CD8-positive, alpha-beta memory T cell (primary cell): ENCODE data around the gene ZFAND3. TPM values are rescaled to one million over a fixed set of nuclear protein-coding genes. Genes with fewer than 3 reads are reported as not detected.
A peak's percentile ranks its signal among the peaks of the same experiment; 100 is the strongest.
"Not testable (repeated sequence)": the region's sequence is repeated elsewhere in the genome, so short reads cannot be mapped to it uniquely, and the experiment has no call there.

Experiments
- CTCF ChIA-PET: fragments of 350-600 bp; sonication (Branson Sonifier 250); formaldehyde crosslinking; loops from one replicate; lab custom pipeline; 2021; ENCODE audit warnings: antibody characterized with exemption; lab: Charles Lee
- POLR2A ChIA-PET: fragments of 350-600 bp; sonication (Branson Sonifier 250); formaldehyde crosslinking; loops from one replicate; lab custom pipeline; 2021; ENCODE audit warnings: antibody characterized with exemption; lab: Charles Lee
- DNase-seq, 5 donors: peaks; one replicate each; pipeline versions ENCODE4 v3.0.0 to v3.0.0-alpha.2; 2020 to 2022; ENCODE audit warnings: mixed read lengths in 1 of 5
- H3K27ac ChIP-seq: one replicate; pipeline ENCODE4 v1.7.0; 2013; ENCODE audit warnings: low read depth, mild to moderate bottlenecking, low read length, moderate library complexity
- H3K27me3 ChIP-seq: 2 replicates; pipeline ENCODE4 v1.7.0; 2013; ENCODE audit warnings: low read length, mild to moderate bottlenecking; ENCODE audit not compliant: insufficient read depth, poor library complexity, severe bottlenecking
- H3K36me3 ChIP-seq: 2 replicates; pipeline ENCODE4 v1.7.0; 2013; ENCODE audit warnings: mild to moderate bottlenecking, low read length, moderate library complexity; ENCODE audit not compliant: insufficient read depth
- H3K4me1 ChIP-seq: 2 replicates; pipeline ENCODE4 v1.7.0; 2013; ENCODE audit warnings: mild to moderate bottlenecking, low read length, moderate library complexity; ENCODE audit not compliant: insufficient read depth
- H3K4me3 ChIP-seq: 2 replicates; pipeline ENCODE4 v1.7.0; 2013; ENCODE audit warnings: mild to moderate bottlenecking, low read length
- H3K9me3 ChIP-seq: 2 replicates; pipeline ENCODE4 v1.7.0; 2013; ENCODE audit warnings: mild to moderate bottlenecking, low read length
- H3K27ac Mint-ChIP-seq, 8 donors: one replicate each; pipeline ENCODE4 v1.8.0; 2020 to 2021; ENCODE audit warnings: mixed read lengths in 8 of 8, mild to moderate bottlenecking in 6 of 8, inconsistent platforms in 3 of 8, moderate library complexity in 3 of 8
- H3K27me3 Mint-ChIP-seq, 2 donors: one replicate each; pipeline ENCODE4 v1.8.0; 2020 to 2021; ENCODE audit warnings: mixed read lengths in 2 of 2, mild to moderate bottlenecking in 1 of 2, moderate library complexity in 1 of 2
- H3K36me3 Mint-ChIP-seq, 3 donors: one replicate each; pipeline ENCODE4 v1.8.0; 2020 to 2021; ENCODE audit warnings: mixed read lengths in 3 of 3, inconsistent platforms in 1 of 3, mild to moderate bottlenecking in 1 of 3
- H3K4me1 Mint-ChIP-seq, 3 donors: one replicate each; pipeline ENCODE4 v1.8.0; 2020 to 2021; ENCODE audit warnings: mixed read lengths in 3 of 3, inconsistent platforms in 1 of 3, mild to moderate bottlenecking in 1 of 3
- H3K4me3 Mint-ChIP-seq, 7 donors: one replicate each; pipeline ENCODE4 v1.8.0; 2020 to 2021; ENCODE audit warnings: mixed read lengths in 7 of 7, mild to moderate bottlenecking in 6 of 7, moderate library complexity in 4 of 7, inconsistent platforms in 2 of 7
- H3K9me3 Mint-ChIP-seq, 5 donors: one replicate each; pipeline ENCODE4 v1.8.0; 2020 to 2022; ENCODE audit warnings: mixed read lengths in 5 of 5, mild to moderate bottlenecking in 3 of 5, moderate library complexity in 2 of 5, inconsistent platforms in 1 of 5
- polyA plus RNA-seq: library from polyadenylated mRNA; unstranded; fragments of 300-500 nt; fragmentation: Illumina TruSeq; gene quantifications from one replicate; pipeline ENCODE4 v1.2.3, GENCODE V29; 2021
- total RNA-seq, 2 experiments: library from RNA; stranded (reverse); gene quantifications; one replicate each; pipeline ENCODE4 v1.2.3, GENCODE V29; 2021

The ZFAND3 gene
- total and polyA plus RNA-seq, 3 experiments from 2014 or later: 5.2 to 29.4 (median 29.1) TPM

DNA sequence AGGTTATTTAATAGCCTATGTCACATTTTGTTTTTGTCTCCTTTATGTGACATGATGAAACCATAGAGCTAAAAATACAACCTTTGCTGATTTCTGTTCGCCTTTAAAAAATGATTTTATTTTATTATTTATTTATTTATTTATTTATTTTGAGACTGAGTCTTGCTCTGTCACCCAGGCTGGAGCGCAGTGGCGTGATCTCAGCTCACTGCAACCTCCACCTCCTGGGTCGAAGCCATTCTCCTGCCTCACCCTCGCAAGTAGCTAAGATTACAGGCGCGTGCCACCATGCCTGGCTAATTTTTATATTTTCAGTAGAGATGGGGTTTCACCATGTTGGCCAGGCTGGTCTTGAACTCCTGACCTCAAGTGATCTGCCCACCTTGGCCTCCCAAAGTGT is 173.7 kb downstream of the ZFAND3 start:
- POLR2A ChIA-PET, H3K9me3 ChIP-seq, H3K4me3 Mint-ChIP-seq, H3K27me3 Mint-ChIP-seq, H3K27ac Mint-ChIP-seq, H3K27ac ChIP-seq, H3K9me3 Mint-ChIP-seq, H3K36me3 Mint-ChIP-seq, H3K36me3 ChIP-seq, H3K4me1 ChIP-seq, H3K27me3 ChIP-seq, H3K4me3 ChIP-seq, DNase-seq: not testable (repeated sequence)
- H3K4me1 Mint-ChIP-seq: peaks cover 50 to 68% (median 53%) of the 10 kb centered on the region in 3 donors
- CTCF ChIA-PET: interaction anchor here (1.2 to 1.4 kb wide), 2 partner anchors 9 to 10 kb away, joined by 3 read pairs; no protein-coding TSS in a partner anchor

DNA sequence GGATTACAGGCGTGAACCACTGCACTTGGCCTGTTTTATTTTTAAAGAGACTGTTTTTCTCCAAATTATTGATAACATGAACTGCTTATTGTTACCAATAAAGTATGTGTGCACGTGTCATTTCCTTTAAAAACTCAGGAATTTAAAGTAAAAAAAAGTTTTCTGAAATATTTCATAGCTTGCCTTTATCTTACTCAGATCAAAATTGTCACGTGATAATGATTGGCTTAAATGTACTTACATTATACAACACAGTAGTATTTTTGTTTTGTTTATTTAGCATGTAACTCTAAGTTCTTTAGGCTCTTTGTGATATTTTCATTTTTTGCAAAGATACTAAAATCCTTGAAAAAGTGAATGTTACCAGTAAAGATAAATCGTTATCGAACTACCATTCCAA is 174.1 kb downstream of the ZFAND3 start:
- H3K27ac ChIP-seq: no peak overlapping the region
- H3K27ac Mint-ChIP-seq: no peak overlapping the region
- DNase-seq: no peak
- no peaks in the 10 kb centered on the region for H3K27me3 ChIP-seq
- ChIA-PET POLR2A (no interaction called here), CTCF (interaction anchor here (1.2 to 1.4 kb wide), 2 partner anchors 9 to 11 kb away, joined by 3 read pairs; no protein-coding TSS in a partner anchor)
- no peaks in the 10 kb centered on the region for H3K4me1 ChIP-seq
- H3K4me1 Mint-ChIP-seq: peaks cover 49 to 65% (median 50%) of the 10 kb centered on the region in 3 donors
- H3K4me3 ChIP-seq: no peak overlapping the region
- H3K27me3 Mint-ChIP-seq: no peaks in the 10 kb centered on the region
- no peak overlapping the region for H3K4me3 Mint-ChIP-seq
- peaks cover 0 to 10% (median 0%) of the 10 kb centered on the region in 3 donors for H3K36me3 Mint-ChIP-seq
- H3K36me3 ChIP-seq: no peaks in the 10 kb centered on the region
- H3K9me3 Mint-ChIP-seq: peaks cover 0 to 3% (median 2%) of the 10 kb centered on the region in 5 donors
- no peaks in the 10 kb centered on the region for H3K9me3 ChIP-seq

DNA sequence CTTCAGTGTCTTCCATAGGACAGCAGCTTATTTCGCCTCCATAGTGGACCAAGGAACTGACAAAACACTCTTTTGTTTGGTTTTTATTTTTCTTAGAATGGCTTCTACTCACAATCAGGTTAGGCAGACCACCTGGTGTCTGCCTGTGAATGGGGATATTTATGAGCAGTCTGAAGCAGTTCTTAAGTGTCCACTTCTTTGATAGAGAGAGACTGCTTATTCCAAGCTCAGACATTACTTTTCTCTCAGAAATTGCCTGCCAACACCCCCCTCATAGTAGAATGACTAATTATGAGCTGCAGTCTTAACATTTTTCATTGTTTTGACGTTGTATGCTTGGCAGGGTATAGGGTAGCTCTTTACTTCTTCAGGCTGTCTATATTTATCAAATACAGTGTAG is 174.7 kb downstream of the ZFAND3 start:
- ChIA-PET POLR2A (no interaction called here), CTCF (interaction anchor here (1.2 to 1.4 kb wide), 2 partner anchors 10 to 11 kb away, joined by 3 read pairs; no protein-coding TSS in a partner anchor)
- Mint-ChIP-seq H3K36me3 (peaks cover 0 to 10% (median 0%) of the 10 kb centered on the region in 3 donors), H3K4me1 (peaks cover 46 to 62% (median 50%) of the 10 kb centered on the region in 3 donors), H3K27ac (no peak overlapping the region), H3K4me3 (no peak overlapping the region), H3K27me3 (no peaks in the 10 kb centered on the region), H3K9me3 (peaks cover 0 to 3% (median 2%) of the 10 kb centered on the region in 5 donors)
- no peaks in the 10 kb centered on the region for H3K4me1 ChIP-seq
- H3K27me3 ChIP-seq: no peaks in the 10 kb centered on the region
- H3K36me3 ChIP-seq: no peaks in the 10 kb centered on the region
- no peaks in the 10 kb centered on the region for H3K9me3 ChIP-seq
- no peak overlapping the region for H3K27ac ChIP-seq
- DNase-seq: no peak
- H3K4me3 ChIP-seq: no peak overlapping the region

DNA sequence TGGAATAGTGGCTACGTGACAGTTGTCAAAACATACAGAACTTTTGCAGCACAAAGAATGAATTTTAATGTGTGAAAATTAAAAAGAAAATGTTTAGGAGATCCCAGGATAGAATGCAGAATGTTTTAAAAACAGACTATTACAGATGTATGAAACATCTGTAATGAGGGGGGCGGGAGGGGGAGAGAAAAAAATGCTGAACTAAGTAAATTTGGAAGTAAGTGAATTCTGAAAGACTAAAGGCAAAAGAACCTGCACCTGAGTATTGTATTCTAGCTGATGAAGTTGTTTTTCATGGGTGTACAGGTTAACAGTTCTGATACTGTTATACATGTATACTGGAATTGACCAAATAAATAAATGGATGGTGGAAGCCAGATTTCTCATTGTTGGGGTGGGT is 178.8 kb downstream of the ZFAND3 start:
- no peaks in the 10 kb centered on the region for H3K36me3 ChIP-seq
- no peaks in the 10 kb centered on the region for H3K4me1 ChIP-seq
- H3K4me3 ChIP-seq: no peak overlapping the region
- H3K27me3 ChIP-seq: no peaks in the 10 kb centered on the region
- ChIA-PET CTCF (no interaction called here), POLR2A (no interaction called here)
- H3K36me3 Mint-ChIP-seq: peaks cover 0 to 10% (median 4%) of the 10 kb centered on the region in 3 donors
- H3K27ac ChIP-seq: no peak overlapping the region
- no peaks in the 10 kb centered on the region for H3K27me3 Mint-ChIP-seq
- peaks cover 0 to 3% (median 2%) of the 10 kb centered on the region in 5 donors for H3K9me3 Mint-ChIP-seq
- no peak for DNase-seq
- H3K4me1 Mint-ChIP-seq: peaks cover 31 to 60% (median 49%) of the 10 kb centered on the region in 3 donors
- no peak overlapping the region for H3K4me3 Mint-ChIP-seq
- H3K9me3 ChIP-seq: no peaks in the 10 kb centered on the region
- no peak overlapping the region for H3K27ac Mint-ChIP-seq

DNA sequence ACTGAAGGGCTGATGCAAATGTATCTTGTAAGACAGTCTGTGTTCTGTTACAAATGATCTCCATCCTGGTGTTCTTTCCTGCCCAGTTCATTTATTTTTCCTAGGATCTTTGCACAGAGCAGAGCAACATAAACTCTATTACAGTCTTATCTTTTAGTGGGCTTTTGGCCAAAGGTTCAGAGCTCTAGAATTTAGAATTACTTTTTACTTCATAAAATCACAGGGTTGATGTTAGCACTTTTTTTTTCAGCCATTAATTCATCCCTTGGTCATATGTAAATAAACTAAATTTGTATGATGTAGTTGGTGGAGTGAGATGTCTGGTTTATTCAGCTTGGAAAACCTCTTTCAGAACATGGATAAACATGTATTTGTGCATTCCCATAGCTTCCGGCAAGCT is 181.9 kb downstream of the ZFAND3 start:
- no peaks in the 10 kb centered on the region for H3K27me3 ChIP-seq
- ChIA-PET POLR2A (no interaction called here), CTCF (no interaction called here)
- no peaks in the 10 kb centered on the region for H3K27me3 Mint-ChIP-seq
- no peak for DNase-seq
- no peak overlapping the region for H3K27ac ChIP-seq
- H3K4me3 Mint-ChIP-seq: no peak overlapping the region
- H3K36me3 Mint-ChIP-seq: peaks cover 0 to 10% (median 6%) of the 10 kb centered on the region in 3 donors
- H3K36me3 ChIP-seq: no peaks in the 10 kb centered on the region
- H3K9me3 Mint-ChIP-seq: peaks cover 0 to 3% (median 2%) of the 10 kb centered on the region in 5 donors
- peaks cover 25 to 65% (median 52%) of the 10 kb centered on the region in 3 donors for H3K4me1 Mint-ChIP-seq
- no peaks in the 10 kb centered on the region for H3K4me1 ChIP-seq
- H3K9me3 ChIP-seq: no peaks in the 10 kb centered on the region
- no peak overlapping the region for H3K27ac Mint-ChIP-seq
- no peak overlapping the region for H3K4me3 ChIP-seq

DNA sequence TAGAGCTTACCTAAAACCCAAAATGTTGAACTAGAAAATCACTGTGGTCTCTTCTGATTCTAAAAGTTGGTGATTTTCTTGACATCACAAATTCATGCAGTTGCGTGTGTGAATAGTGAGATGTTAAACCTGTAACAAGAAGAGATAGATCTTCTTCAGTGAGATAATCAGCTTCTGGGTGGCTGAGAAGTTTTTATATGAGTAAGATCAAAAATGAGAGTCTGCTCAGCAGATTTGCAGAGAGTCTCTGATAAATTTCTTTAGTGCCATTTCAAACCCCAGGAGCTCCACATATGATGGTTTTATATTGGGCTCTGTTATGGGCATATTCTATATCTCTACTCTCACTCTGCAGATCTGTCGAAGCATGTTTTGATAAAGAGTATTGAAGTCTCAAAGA is 185.4 kb downstream of the ZFAND3 start:
- Histone ChIP-seq H3K36me3 (no peaks in the 10 kb centered on the region), H3K4me3 (no peak overlapping the region), H3K4me1 (no peaks in the 10 kb centered on the region), H3K27ac (no peak overlapping the region), H3K27me3 (no peaks in the 10 kb centered on the region), H3K9me3 (no peaks in the 10 kb centered on the region)
- DNase-seq: no peak
- H3K27ac Mint-ChIP-seq: no peak overlapping the region
- ChIA-PET POLR2A (interaction anchor here (0.6 kb wide), 1 partner anchor 213 kb away, joined by 10 read pairs; no protein-coding TSS in a partner anchor), CTCF (no interaction called here)
- peaks cover 19 to 63% (median 61%) of the 10 kb centered on the region in 3 donors for H3K4me1 Mint-ChIP-seq
- no peak overlapping the region for H3K4me3 Mint-ChIP-seq
- H3K9me3 Mint-ChIP-seq: peaks cover 0 to 4% (median under 1%) of the 10 kb centered on the region in 5 donors
- H3K36me3 Mint-ChIP-seq: peaks cover 2 to 4% (median 4%) of the 10 kb centered on the region in 3 donors
- H3K27me3 Mint-ChIP-seq: no peaks in the 10 kb centered on the region

DNA sequence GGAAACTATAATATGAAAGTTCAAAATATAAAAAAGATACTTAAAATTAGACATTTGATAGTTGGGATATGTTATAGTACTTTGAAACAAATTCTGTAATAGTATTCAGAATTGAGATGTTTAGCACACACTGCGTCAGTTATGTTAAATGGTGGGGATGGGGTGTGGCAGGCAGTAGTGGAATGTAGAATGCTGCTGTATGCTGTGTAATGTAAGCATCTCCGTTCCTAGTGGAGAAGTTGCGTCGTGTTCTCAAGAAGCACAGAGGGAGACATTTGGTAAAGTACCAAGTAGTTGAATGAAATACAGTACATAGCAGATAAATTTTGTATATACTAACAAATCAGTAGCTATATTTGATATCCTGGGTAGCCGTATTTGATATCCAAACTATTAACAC is 192.4 kb downstream of the ZFAND3 start:
- CTCF ChIA-PET: no interaction called here
- no peaks in the 10 kb centered on the region for H3K27me3 Mint-ChIP-seq

DNA sequence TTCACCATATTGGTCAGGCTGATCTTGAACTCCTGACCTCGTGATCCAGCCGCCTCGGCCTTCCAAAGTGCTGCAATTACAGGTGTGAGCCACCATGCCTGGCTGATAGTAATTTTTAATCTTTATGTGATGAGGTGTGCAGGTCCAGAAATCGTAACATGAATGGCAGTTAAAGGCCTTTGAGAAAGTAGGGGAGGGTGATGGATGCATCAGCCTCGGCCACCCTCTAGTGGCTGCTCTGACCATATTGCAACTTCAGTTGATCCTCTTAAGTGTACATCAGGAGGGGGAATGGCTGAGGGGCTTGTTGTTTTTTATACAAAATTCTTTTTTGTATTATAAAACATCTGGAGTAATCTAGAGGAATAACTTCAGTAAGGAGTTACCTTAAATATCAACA is 193.0 kb downstream of the ZFAND3 start:
- peak in 2 of 5 donors; percentile 1 to 18 for DNase-seq
- H3K27ac ChIP-seq: no peak overlapping the region
- no peaks in the 10 kb centered on the region for H3K9me3 ChIP-seq
- Mint-ChIP-seq H3K27me3 (no peaks in the 10 kb centered on the region), H3K4me3 (no peak overlapping the region), H3K9me3 (peaks cover 0 to 10% (median 6%) of the 10 kb centered on the region in 5 donors), H3K36me3 (peaks cover 2 to 11% (median 10%) of the 10 kb centered on the region in 3 donors), H3K27ac (peak overlapping the region in 1 of 8 donors; percentile 71), H3K4me1 (peaks cover 24 to 53% (median 41%) of the 10 kb centered on the region in 3 donors)
- H3K4me1 ChIP-seq: no peaks in the 10 kb centered on the region
- no peak overlapping the region for H3K4me3 ChIP-seq
- no peaks in the 10 kb centered on the region for H3K36me3 ChIP-seq
- ChIA-PET CTCF (no interaction called here), POLR2A (no interaction called here)
- H3K27me3 ChIP-seq: no peaks in the 10 kb centered on the region

More for the DNA sequence above, 192.4 kb downstream of the ZFAND3 start:
- DNase-seq: no peak
- POLR2A ChIA-PET: interaction anchor here (0.6 to 0.7 kb wide), 2 partner anchors 56 to 960 kb away, joined by 3 to 9 read pairs; no protein-coding TSS in a partner anchor
- Mint-ChIP-seq H3K27ac (no peak overlapping the region), H3K4me1 (peaks cover 24 to 48% (median 41%) of the 10 kb centered on the region in 3 donors), H3K9me3 (peaks cover 0 to 10% (median 6%) of the 10 kb centered on the region in 5 donors), H3K4me3 (peak overlapping the region in 1 of 7 donors; percentile 44), H3K36me3 (peaks cover 2 to 11% (median 10%) of the 10 kb centered on the region in 3 donors)
- H3K4me1 ChIP-seq: no peaks in the 10 kb centered on the region
- H3K27me3 ChIP-seq: no peaks in the 10 kb centered on the region
- no peak overlapping the region for H3K27ac ChIP-seq
- H3K9me3 ChIP-seq: no peaks in the 10 kb centered on the region
- no peak overlapping the region for H3K4me3 ChIP-seq
- H3K36me3 ChIP-seq: no peaks in the 10 kb centered on the region
